ENCODE data around the gene NAGK.

- TF ChIP-seq CTCF (conservative IDR thresholded peaks at IDR 0.05; ENCODE audit: low read depth in 2 of 2), result no peak
- TF ChIP-seq EZH2 (IDR thresholded peaks at IDR 0.05; ENCODE audit: low read depth, unreplicated experiment), result no peak
- TF ChIP-seq REST (IDR thresholded peaks at IDR 0.05; ENCODE audit: unreplicated experiment), result no peak
Measured at GRCh38 chr2:71072492-71072891, 4.0 kb downstream of the NAGK start.

Measured in GM23338 (cell line).